Fibroblast of the aortic adventitia (primary cell): ENCODE measurements around the gene SPIRE2. TPM values are rescaled to one million over a fixed set of nuclear protein-coding genes. Genes with fewer than 3 reads are reported as not detected.

Experiments
- DNase-seq: peaks from one replicate; pipeline ENCODE4 v3.0.0-alpha.2; 2010; ENCODE audit warnings: low read depth
- H3K4me3 ChIP-seq: 2 replicates; pipeline ENCODE4 v1.5.1; 2011; ENCODE audit warnings: low read depth, mild to moderate bottlenecking, control low read depth, low read length, moderate library complexity
- total RNA-seq: library from RNA; depleted of rRNA; stranded (reverse); fragments of >200 nt; gene quantifications from 2 replicates; pipeline ENCODE4 v1.2.3, GENCODE V29; 2012; ENCODE audit warnings: low replicate concordance
- TF ChIP-seq, protein P1 (sequence below): IDR thresholded peaks from 2 replicates; pipeline ENCODE4 v1.5.1; 2011; ENCODE audit warnings: mild to moderate bottlenecking, low read length, control low read depth, inconsistent platforms; ENCODE audit not compliant: insufficient read depth

SPIRE2 gene
- total RNA-seq, 1 donor: 2.5 TPM

DNA sequence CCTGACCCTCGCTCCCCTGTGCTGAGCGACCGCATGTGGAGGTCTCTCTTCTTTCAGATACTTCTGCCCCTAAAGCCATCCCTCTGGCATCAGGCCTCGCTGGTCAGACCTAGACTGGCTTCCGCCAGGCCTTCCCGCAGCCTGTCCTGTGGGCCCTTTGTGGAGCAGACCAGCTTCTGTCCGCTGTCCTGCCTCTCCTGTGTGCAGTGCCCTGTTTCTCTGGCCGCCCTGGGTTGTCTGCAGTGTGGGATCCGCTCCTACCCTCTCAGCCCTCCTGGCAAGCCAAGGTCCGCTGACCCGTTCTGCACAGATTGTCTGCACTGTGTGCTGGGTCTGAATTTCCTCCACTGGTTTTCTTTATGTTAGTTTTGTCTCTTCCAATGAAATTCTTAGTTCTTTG is 68.9 kb downstream of the SPIRE2 start:
- DNase-seq: no peak
- TF ChIP-seq, protein P1, sequence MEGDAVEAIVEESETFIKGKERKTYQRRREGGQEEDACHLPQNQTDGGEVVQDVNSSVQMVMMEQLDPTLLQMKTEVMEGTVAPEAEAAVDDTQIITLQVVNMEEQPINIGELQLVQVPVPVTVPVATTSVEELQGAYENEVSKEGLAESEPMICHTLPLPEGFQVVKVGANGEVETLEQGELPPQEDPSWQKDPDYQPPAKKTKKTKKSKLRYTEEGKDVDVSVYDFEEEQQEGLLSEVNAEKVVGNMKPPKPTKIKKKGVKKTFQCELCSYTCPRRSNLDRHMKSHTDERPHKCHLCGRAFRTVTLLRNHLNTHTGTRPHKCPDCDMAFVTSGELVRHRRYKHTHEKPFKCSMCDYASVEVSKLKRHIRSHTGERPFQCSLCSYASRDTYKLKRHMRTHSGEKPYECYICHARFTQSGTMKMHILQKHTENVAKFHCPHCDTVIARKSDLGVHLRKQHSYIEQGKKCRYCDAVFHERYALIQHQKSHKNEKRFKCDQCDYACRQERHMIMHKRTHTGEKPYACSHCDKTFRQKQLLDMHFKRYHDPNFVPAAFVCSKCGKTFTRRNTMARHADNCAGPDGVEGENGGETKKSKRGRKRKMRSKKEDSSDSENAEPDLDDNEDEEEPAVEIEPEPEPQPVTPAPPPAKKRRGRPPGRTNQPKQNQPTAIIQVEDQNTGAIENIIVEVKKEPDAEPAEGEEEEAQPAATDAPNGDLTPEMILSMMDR: no peak
- no peak overlapping the region for H3K4me3 ChIP-seq

DNA sequence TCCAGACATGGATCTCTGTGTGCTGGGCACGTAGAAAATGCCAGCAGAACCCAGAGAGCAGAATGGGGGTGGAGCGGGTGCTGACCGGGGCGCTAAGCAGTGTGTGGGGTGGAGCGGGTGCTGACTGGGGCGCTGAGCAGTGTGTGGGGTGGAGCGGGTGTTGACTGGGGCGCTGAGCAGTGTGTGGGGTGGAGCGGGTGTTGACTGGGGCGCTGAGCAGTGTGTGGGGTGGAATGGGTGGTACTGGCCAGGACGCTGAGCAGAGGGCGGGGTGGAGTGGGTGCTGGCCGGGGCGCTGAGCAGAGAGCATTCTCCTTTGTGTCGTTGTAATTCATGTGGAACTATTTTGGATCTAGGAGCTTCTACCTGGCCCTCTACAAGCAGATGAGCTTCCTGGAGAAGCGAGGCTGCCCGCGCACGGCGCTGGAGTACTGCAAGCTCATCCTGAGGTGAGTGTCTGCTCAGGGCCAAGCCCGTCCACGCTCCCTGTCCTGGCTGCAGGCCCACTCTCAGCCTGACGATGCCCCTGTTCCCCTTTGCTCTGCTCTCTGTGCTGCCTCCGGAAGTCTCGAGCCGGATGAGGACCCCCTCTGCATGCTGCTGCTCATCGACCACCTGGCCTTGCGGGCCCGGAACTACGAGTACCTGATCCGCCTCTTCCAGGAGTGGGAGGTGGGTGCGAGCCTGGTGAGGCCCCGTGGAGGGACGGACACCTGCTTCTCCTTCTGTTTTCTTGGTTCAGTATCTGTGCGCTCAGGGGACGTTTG is 70.1 kb downstream of the SPIRE2 start:
- H3K4me3 ChIP-seq: no peak overlapping the region
- DNase-seq: no peak
- TF ChIP-seq, protein P1: no peak

DNA sequence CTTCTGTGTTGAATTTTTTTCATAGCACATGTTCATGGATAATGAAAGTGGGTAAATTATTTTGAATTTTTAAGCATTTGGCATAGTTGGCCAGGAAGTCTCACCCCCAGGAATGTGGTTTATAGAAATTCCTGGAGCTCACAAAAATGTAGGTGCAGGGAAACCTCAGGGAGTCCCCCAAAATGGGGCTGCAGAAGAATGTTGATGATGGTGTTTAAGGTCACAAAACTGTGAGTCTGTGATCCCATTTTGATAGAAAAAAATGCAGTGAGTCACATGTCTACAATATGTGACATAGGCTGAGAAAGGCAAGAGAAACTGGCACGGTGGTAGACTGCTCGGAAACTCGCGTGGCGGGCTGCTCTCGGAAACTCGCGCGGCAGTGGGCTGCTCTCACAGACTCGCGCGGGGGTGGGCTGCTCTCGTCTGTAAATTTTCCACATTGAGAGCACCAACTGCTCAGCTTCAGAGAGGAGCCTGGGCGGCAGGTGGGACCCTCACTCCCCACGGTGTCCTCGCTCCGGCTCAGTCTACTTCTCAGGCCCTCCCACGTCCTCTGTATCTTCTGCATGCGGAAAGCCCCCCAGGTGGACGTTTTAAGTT is 71.7 kb downstream of the SPIRE2 start:
- TF ChIP-seq, protein P1: no peak
- no peak overlapping the region for H3K4me3 ChIP-seq
- DNase-seq: no peak

DNA sequence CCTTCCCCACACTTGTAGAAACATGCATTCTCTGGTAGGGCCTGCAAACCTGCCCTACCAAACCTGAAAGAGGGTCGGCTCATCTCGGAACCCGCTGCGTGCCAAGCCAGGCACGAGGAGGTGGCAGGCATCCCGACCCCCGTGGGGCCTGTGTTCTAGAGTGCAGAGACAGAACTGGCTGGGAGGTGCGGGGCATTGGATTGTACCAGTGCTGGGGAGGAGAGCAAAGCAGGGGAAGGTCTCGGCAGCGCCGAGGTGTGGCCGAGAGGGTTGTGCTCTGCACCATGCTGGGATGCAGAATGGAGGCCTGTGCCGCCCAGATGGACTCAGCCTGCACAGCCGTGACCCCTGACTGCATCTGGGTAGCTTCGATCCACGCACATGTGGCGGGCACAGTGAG is 72.6 kb downstream of the SPIRE2 start:
- no peak for DNase-seq
- no peak overlapping the region for H3K4me3 ChIP-seq
- TF ChIP-seq, protein P1: no peak

DNA sequence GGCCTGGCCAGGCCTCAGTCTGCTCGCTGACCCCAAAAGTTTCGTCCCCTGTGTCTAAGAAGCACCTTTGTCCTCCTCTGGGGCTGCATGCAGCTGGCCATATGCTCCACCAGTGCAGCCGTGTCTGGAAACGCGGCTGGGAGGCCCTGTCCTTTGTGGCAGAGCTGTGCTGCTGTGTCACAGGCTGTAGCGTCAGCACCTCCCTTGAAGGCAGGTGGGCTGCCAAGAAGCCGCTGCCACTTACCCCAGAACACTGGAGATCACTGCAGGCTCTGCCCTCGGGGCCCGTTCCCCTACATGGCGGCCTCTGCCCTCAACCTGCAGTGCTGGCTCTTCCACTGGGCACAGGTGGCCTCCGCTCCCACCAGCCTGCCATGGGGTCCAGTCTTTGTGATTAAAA is 74.7 kb downstream of the SPIRE2 start:
- DNase-seq: no peak
- H3K4me3 ChIP-seq: no peak overlapping the region
- TF ChIP-seq, protein P1: no peak

DNA sequence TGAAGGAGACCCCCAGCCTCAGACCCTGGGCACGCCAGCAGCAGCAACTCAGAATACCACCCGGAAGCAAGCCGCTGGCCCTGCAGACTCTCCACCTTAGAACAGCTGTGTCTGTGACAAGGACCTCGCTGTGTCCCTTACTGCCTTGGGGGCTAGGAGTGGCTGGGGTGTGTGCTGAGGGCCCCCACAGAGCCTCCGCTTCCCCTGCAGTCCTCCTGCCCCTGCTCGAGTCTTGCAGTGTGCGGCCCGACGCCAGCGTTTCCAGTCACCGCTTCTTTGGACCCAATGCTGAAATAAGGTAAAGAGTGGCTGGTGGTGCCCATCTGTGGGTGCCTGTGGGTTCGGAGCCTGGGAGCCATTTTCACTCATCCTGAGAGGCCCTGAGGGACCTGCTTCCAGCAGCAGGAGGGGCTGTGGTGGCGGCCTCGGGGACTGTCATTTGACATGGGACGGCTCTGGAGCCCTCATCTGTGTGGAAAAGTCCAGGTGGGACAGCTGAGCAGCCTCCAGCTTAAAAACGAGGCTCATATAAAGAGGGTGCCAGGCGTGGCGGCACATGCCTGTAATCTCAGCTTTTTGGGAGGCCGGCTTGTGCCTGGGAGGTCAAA is 75.7 kb downstream of the SPIRE2 start:
- H3K4me3 ChIP-seq: no peak overlapping the region
- DNase-seq: no peak
- TF ChIP-seq, protein P1: no peak
